DOHH2 (cell line): ENCODE results near the gene SLC18B1.
A peak's percentile ranks its signal among the peaks of the same experiment; 100 is the strongest.

Source experiments
- H3F3A ChIP-seq: fragments of 200-600 bp; sonication (generic), shearing (Covaris generic); 2 replicates; pipeline ENCODE4 v1.6.0; 2016; ENCODE audit warnings: antibody characterized with exemption, mild to moderate bottlenecking; ENCODE audit not compliant: control insufficient read depth, insufficient read depth
- H3K27ac ChIP-seq: fragments of 200-600 bp; sonication (generic); 2 replicates; pipeline ENCODE4 v1.5.1; 2014; ENCODE audit warnings: low read depth, mild to moderate bottlenecking, low read length, moderate library complexity
- H3K27me3 ChIP-seq: fragments of 200-600 bp; sonication (generic); 2 replicates; pipeline ENCODE4 v1.6.1; 2014; ENCODE audit warnings: mild to moderate bottlenecking, low read length, mixed read lengths; ENCODE audit not compliant: control insufficient read depth
- H3K36me3 ChIP-seq: fragments of 200-600 bp; sonication (generic); 2 replicates; pipeline ENCODE4 v1.6.1; 2014; ENCODE audit warnings: mild to moderate bottlenecking, low read length, moderate library complexity, mixed read lengths; ENCODE audit not compliant: control insufficient read depth
- H3K4me1 ChIP-seq: fragments of 200-600 bp; sonication (generic); 2 replicates; pipeline ENCODE4 v1.6.1; 2014; ENCODE audit warnings: mild to moderate bottlenecking, low read length, mixed read lengths; ENCODE audit not compliant: control insufficient read depth
- H3K4me2 ChIP-seq: fragments of 200-600 bp; sonication (generic); 2 replicates; pipeline ENCODE4 v1.6.0; 2014; ENCODE audit warnings: mild to moderate bottlenecking, low read length, moderate library complexity
- H3K4me3 ChIP-seq: fragments of 200-600 bp; sonication (generic); 2 replicates; pipeline ENCODE4 v1.5.1; 2014; ENCODE audit warnings: mild to moderate bottlenecking, low read length, mixed read lengths
- H3K79me2 ChIP-seq: fragments of 200-600 bp; sonication (generic); 2 replicates; pipeline ENCODE4 v1.6.1; 2014; ENCODE audit warnings: mild to moderate bottlenecking, low read length, mixed read lengths; ENCODE audit not compliant: control insufficient read depth
- H3K9me2 ChIP-seq: fragments of 200-600 bp; sonication (generic); replicated peaks from 2 replicates; pipeline ENCODE4 v1.6.1; 2014; ENCODE audit warnings: mild to moderate bottlenecking, low read length, mixed read lengths; ENCODE audit not compliant: control insufficient read depth
- H3K9me3 ChIP-seq: fragments of 200-600 bp; sonication (generic); 2 replicates; pipeline ENCODE4 v1.6.1; 2014; ENCODE audit warnings: antibody characterized with exemption, low read length, mixed read lengths; ENCODE audit not compliant: control insufficient read depth, insufficient read depth
- H4K20me1 ChIP-seq: fragments of 200-600 bp; sonication (generic); 2 replicates; pipeline ENCODE4 v1.6.0; 2014; ENCODE audit warnings: low read depth, mild to moderate bottlenecking, antibody characterized with exemption, low read length, moderate library complexity; ENCODE audit not compliant: control insufficient read depth, insufficient read depth
- EZH2phosphoT487 ChIP-seq: fragments of 200-600 bp; sonication (generic); IDR thresholded peaks from 2 replicates; pipeline ENCODE4 v1.6.1; 2017; ENCODE audit warnings: borderline replicate concordance, mild to moderate bottlenecking, antibody characterized with exemption, low read length, moderate library complexity, mixed read lengths
- TF ChIP-seq, protein P1 (sequence below): fragments of 200-600 bp; sonication (generic); IDR thresholded peaks from one replicate; pipeline ENCODE4 v1.5.1; 2014; ENCODE audit warnings: antibody characterized with exemption, mild to moderate bottlenecking, low read depth, low read length; ENCODE audit not compliant: poor library complexity, severe bottlenecking

Gene SLC18B1

DNA sequence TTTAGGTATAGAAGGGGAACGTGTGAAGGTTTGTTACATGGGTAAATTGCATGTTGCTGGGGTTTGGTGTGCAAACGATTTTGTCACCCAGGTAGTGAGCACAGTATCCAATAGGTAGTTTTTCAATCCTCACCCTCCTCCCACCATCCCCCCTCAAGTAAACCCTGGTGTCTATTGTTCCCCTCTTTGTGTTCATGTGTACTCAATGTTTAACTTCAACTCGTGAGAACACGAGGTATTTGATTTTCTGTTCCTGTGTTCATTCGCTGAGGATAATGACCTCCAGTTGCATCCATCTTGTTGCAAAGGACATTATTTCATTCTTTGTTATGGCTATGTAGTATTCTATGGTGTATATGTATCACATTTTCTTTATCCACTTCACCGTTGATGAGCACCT, 73.0 kb downstream of the SLC18B1 start:
- Histone ChIP-seq H4K20me1 (no peaks in the 10 kb centered on the region), H3F3A (no peaks in the 10 kb centered on the region), H3K9me3 (no peaks in the 10 kb centered on the region), H3K4me1 (peaks cover 25% of the 10 kb centered on the region), H3K79me2 (no peaks in the 10 kb centered on the region), H3K4me3 (peak overlapping the region; percentile 37), H3K27ac (no peak overlapping the region), H3K36me3 (no peaks in the 10 kb centered on the region), H3K4me2 (peak overlapping the region; percentile 62), H3K27me3 (no peaks in the 10 kb centered on the region), H3K9me2 (no peaks in the 10 kb centered on the region)
- TF ChIP-seq, protein P1, sequence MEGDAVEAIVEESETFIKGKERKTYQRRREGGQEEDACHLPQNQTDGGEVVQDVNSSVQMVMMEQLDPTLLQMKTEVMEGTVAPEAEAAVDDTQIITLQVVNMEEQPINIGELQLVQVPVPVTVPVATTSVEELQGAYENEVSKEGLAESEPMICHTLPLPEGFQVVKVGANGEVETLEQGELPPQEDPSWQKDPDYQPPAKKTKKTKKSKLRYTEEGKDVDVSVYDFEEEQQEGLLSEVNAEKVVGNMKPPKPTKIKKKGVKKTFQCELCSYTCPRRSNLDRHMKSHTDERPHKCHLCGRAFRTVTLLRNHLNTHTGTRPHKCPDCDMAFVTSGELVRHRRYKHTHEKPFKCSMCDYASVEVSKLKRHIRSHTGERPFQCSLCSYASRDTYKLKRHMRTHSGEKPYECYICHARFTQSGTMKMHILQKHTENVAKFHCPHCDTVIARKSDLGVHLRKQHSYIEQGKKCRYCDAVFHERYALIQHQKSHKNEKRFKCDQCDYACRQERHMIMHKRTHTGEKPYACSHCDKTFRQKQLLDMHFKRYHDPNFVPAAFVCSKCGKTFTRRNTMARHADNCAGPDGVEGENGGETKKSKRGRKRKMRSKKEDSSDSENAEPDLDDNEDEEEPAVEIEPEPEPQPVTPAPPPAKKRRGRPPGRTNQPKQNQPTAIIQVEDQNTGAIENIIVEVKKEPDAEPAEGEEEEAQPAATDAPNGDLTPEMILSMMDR = no peak
- no peak for TF ChIP-seq EZH2phosphoT487

DNA sequence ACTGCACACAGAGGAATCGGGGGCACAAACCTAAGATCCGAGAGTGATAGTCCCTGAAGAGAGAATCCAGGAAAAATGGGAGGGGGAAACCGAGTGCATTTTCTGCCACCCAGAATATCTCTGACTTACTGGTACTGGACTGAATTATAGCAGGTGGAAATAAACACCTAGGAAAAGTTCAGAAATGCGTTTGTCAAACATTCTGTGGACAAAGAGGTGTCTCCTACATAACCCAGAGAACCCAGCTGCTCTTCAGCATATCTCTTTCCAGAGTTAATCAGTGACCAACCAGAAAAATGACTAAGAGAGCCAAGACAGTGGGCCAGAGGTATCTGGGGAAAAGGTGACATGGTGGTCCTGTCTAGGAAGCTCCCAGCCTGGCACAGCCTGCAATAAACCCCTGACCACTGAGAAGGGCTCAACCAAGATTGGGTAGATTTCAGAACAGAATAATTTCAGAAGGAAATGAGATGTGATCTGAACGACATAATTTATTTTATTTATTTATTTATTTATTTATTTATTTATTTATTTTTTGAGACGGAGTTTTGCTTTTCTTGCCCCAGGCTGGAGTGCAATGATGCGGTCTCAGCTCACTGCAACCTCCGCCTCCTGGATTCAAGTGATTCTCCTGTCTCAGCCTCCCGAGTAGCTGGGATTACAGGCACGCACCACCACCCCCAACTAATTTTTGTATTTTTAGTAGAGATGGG, 78.5 kb downstream of the SLC18B1 start:
- no peak overlapping the region for H3K27ac ChIP-seq
- no peaks in the 10 kb centered on the region for H3K9me2 ChIP-seq
- peaks cover 7% of the 10 kb centered on the region for H3K4me1 ChIP-seq
- H3K36me3 ChIP-seq = no peaks in the 10 kb centered on the region
- H4K20me1 ChIP-seq = no peaks in the 10 kb centered on the region
- no peaks in the 10 kb centered on the region for H3K9me3 ChIP-seq
- no peaks in the 10 kb centered on the region for H3K27me3 ChIP-seq
- no peak overlapping the region for H3K4me2 ChIP-seq
- no peaks in the 10 kb centered on the region for H3K79me2 ChIP-seq
- no peak overlapping the region for H3K4me3 ChIP-seq
- H3F3A ChIP-seq = no peaks in the 10 kb centered on the region
- TF ChIP-seq EZH2phosphoT487 = no peak
- TF ChIP-seq, protein P1 = no peak
